ENCODE data around the gene ATP6V1C2.

DNA sequence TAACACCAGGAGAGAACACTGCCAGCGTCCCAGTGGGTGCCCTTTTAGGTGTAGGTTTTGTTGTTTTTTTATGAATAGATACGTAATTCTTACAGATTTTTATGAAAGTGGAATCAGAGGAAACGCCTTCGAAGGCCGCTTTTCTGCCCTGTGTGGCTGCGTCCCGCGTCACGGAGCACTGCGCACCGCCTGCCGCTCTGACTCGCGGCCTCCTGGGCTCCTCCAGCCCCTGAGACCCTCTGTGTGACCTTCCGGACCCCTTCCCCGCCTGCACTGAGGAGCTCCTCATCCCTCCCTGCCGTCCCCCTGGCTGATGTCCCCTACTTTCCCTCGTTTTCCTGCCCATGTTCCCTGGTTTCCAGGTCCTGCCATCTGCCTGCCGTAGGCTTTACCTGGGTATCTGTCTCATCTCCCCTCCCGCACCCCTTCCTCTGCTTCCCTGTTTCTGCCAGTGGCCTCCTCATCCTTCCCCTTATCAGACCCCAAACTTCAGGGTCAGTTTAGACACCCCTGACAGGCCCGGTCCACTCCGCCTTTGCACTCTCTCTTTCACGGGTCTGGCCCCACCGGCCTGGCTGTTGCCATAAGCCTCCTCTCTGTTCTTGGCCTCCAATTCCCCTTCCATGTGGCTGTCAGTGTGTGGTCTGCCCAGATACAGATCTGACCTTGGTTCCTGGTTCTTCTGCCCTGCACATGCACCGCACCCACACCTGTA, 58.5 kb downstream of the ATP6V1C2 start:
- TF ChIP-seq POLR2A (IDR thresholded peaks at IDR 0.05; ENCODE audit: low read length) (no peak), GATA1 (IDR thresholded peaks at IDR 0.05; ENCODE audit: low read depth, low read length) (no peak)
